WTC11 (cell line): ENCODE measurements around the gene GPRASP2. TPM values are rescaled to one million over a fixed set of nuclear protein-coding genes. Genes with fewer than 3 reads are reported as not detected.
"Not testable (repeated sequence)": the region's sequence is repeated elsewhere in the genome, so short reads cannot be mapped to it uniquely, and the experiment has no call there.

Source experiments
- ATAC-seq: fragments of 200-7000 bp; cut with Tn5 transposase; 2 replicates; pipeline ENCODE4 v1.10.0; 2021; ENCODE audit warnings: mild to moderate bottlenecking, moderate library complexity
- Bru-seq: library from RNA; stranded (reverse); fragments of 400-500 nt; gene quantifications from one replicate; lab custom pipeline; 2021; lab: Mats Ljungman, UMichigan
- CTCF ChIA-PET: fragments of 300-600 bp; sonication (Branson Sonifier 250); formaldehyde crosslinking; loops from one replicate; lab custom pipeline; 2021; ENCODE audit warnings: antibody characterized with exemption; lab: Charles Lee
- POLR2A ChIA-PET: fragments of 350-600 bp; sonication (Branson Sonifier 250); formaldehyde crosslinking; loops from one replicate; lab custom pipeline; 2021; ENCODE audit warnings: antibody characterized with exemption; lab: Charles Lee
- DNase-seq: peaks from one replicate; pipeline ENCODE4 v3.0.0; 2021; ENCODE audit warnings: low spot score
- H3K27ac Mint-ChIP-seq: 2 replicates; pipeline ENCODE4 v1.8.0; 2021; ENCODE audit warnings: mixed read lengths
- H3K27me3 Mint-ChIP-seq: 2 replicates; pipeline ENCODE4 v1.8.0; 2021; ENCODE audit warnings: low read depth, mild to moderate bottlenecking, moderate library complexity, mixed read lengths
- H3K36me3 Mint-ChIP-seq: 2 replicates; pipeline ENCODE4 v1.8.0; 2021; ENCODE audit warnings: mixed read lengths
- H3K4me1 Mint-ChIP-seq: 2 replicates; pipeline ENCODE4 v1.8.0; 2022; ENCODE audit warnings: mixed read lengths
- H3K4me3 Mint-ChIP-seq: 2 replicates; pipeline ENCODE4 v1.8.0; 2021; ENCODE audit warnings: mild to moderate bottlenecking, moderate library complexity, mixed read lengths
- H3K9me3 Mint-ChIP-seq: 2 replicates; pipeline ENCODE4 v1.8.0; 2021; ENCODE audit warnings: mixed read lengths
- ATF1 ChIP-seq: sonication (generic); formaldehyde crosslinking; IDR thresholded peaks from 2 replicates; pipeline ENCODE4 v1.8.1; 2023; ENCODE audit warnings: mild to moderate bottlenecking, moderate library complexity, missing genetic modification reagents
- CBFB ChIP-seq: sonication (generic); formaldehyde crosslinking; IDR thresholded peaks from 2 replicates; pipeline ENCODE4 v1.8.1; 2022; ENCODE audit warnings: mild to moderate bottlenecking, low read depth, missing genetic modification reagents
- GRHL2 ChIP-seq: fragments of 250-450 bp; sonication (Bioruptor Pico); IDR thresholded peaks from 2 replicates; pipeline ENCODE4 v1.8.0; 2022; ENCODE audit warnings: mild to moderate bottlenecking, moderate library complexity; ENCODE audit not compliant: insufficient replicate concordance, severe bottlenecking
- NR1H2 ChIP-seq: sonication (generic); formaldehyde crosslinking; IDR thresholded peaks from 2 replicates; pipeline ENCODE4 v1.9.0; 2021; ENCODE audit warnings: mild to moderate bottlenecking, moderate library complexity, missing genetic modification reagents
- NR2C2 ChIP-seq: sonication (generic); formaldehyde crosslinking; IDR thresholded peaks from 2 replicates; pipeline ENCODE4 v1.8.0; 2022; ENCODE audit warnings: mild to moderate bottlenecking, missing genetic modification reagents
- RORB ChIP-seq: fragments of 250-450 bp; sonication (Bioruptor Pico); IDR thresholded peaks from 2 replicates; pipeline ENCODE4 v1.9.0; 2021; ENCODE audit warnings: mild to moderate bottlenecking
- SOX15 ChIP-seq: fragments of 250-450 bp; sonication (Bioruptor Pico); IDR thresholded peaks from 2 replicates; pipeline ENCODE4 v1.9.0; 2021; ENCODE audit warnings: mild to moderate bottlenecking
- ZNF219 ChIP-seq: sonication (generic); formaldehyde crosslinking; IDR thresholded peaks from 2 replicates; pipeline ENCODE4 v1.8.0; 2023; ENCODE audit warnings: missing genetic modification reagents, mild to moderate bottlenecking, borderline replicate concordance
- ZNF317 ChIP-seq: sonication (generic); formaldehyde crosslinking; IDR thresholded peaks from 2 replicates; pipeline ENCODE4 v1.8.1; 2023; ENCODE audit warnings: low read depth, mild to moderate bottlenecking, moderate library complexity, missing genetic modification reagents, borderline replicate concordance
- long read RNA-seq, 3 experiments: library from RNA in 1 of 3; library from capped mRNA in 1 of 3; library from polyadenylated mRNA in 1 of 3; unstranded in 2 of 3; stranded (forward) in 1 of 3; transcript quantifications; one replicate each; pipeline ENCODE4 v2.0.0, GENCODE V29; 2021
- total RNA-seq: library from RNA; stranded (reverse); gene quantifications from 3 replicates; pipeline ENCODE4 v1.2.3, GENCODE V29; 2021
- TF ChIP-seq, protein P1 (sequence below): sonication (generic); formaldehyde crosslinking; IDR thresholded peaks from 2 replicates; pipeline ENCODE4 v1.8.0; 2022; ENCODE audit warnings: mild to moderate bottlenecking, missing genetic modification reagents
- TF ChIP-seq, protein P2 (sequence below): sonication (generic); formaldehyde crosslinking; IDR thresholded peaks from 2 replicates; pipeline ENCODE4 v1.8.1; 2023; ENCODE audit warnings: mild to moderate bottlenecking, moderate library complexity, missing genetic modification reagents
- TF ChIP-seq, protein P3 (sequence below): sonication (generic); formaldehyde crosslinking; IDR thresholded peaks from 2 replicates; pipeline ENCODE4 v1.8.0; 2022; ENCODE audit warnings: mild to moderate bottlenecking, missing genetic modification reagents
- TF ChIP-seq, protein P4 (sequence below): sonication (generic); formaldehyde crosslinking; IDR thresholded peaks from 2 replicates; pipeline ENCODE4 v1.8.1; 2022; ENCODE audit warnings: missing genetic modification reagents, borderline replicate concordance
- TF ChIP-seq, protein P5 (sequence below): fragments of 250-450 bp; sonication (Bioruptor Pico); IDR thresholded peaks from 2 replicates; pipeline ENCODE4 v1.9.0; 2021; ENCODE audit warnings: mild to moderate bottlenecking, borderline replicate concordance
- TF ChIP-seq, protein P6 (sequence below): sonication (generic); formaldehyde crosslinking; IDR thresholded peaks from 2 replicates; pipeline ENCODE4 v1.8.0; 2022; ENCODE audit warnings: mild to moderate bottlenecking, missing genetic modification reagents

GPRASP2 gene
- total RNA-seq (18.5 to 20.0 TPM (median 18.9 TPM) in 3 replicates), Bru-seq, nascent RNA (percentile 66 among the genes with signal in this experiment)
- long read RNA-seq, experiment 1, transcript GPRASP2-202 (5 exons, 581 nt), result major isoform, 40 of 63 reads
- long read RNA-seq, experiment 1, partial matches to known transcripts, result 3 of 63 reads
- long read RNA-seq, experiment 1, other reads (novel, unspliced or antisense), result 14 of 63 reads
- long read RNA-seq, experiment 2, partial matches to known transcripts, result 2 of 15 reads
- long read RNA-seq, experiment 2, other reads (novel, unspliced or antisense), result 13 of 15 reads
- long read RNA-seq, experiment 3, transcript GPRASP2-202 (5 exons, 581 nt), result major isoform, 6 of 12 reads
- long read RNA-seq, experiment 3, partial matches to known transcripts, result 0 of 12 reads
- long read RNA-seq, experiment 3, other reads (novel, unspliced or antisense), result 6 of 12 reads

DNA sequence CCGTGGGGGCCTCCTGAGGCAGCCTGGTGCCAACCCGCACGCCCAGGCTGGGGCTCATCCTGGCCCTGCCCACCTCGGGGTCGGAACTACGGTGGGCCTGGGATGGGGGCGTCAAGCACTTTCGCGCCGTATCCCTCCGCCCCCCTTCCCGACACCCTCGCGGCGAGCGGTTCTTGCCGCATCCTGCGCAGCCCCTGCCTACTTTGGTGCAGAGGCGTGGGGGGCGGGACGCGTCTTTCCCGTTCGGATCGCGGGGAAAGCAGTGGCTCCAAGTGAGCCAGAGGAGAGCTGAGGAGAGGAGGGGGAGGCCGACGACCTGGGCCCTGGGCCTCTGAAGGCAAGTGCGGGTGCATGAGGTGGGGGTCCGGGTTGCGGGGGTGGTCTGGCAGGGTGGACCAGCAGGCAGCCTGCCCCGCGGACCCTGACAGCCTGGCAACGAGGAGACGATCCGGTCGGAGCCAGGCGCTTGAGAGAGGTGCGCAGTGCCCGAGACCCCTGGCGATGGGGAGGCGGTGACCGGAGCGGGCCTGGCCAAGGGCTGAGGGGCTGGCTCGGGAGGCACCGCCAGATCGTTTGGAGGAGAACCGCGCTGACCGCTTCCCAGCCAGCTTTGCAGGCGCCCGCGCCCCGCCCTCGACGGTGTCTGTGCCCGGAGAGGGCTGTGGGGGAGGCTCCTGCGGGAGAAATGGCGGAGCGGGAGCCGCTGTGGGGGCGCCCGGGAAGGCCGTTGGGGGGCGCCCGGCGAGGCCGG lies at the start of gene GPRASP2:
TSS of gene GPRASP2 (plus strand) at position 233 of the 751 bp plus-strand sequence. CDS start 2,422 bp downstream, outside the sequence.
- POLR2A ChIA-PET, result no interaction called here
- DNase-seq, result peak; percentile 53
- CTCF ChIA-PET, result no interaction called here
- Mint-ChIP-seq H3K4me1 (peaks cover 8% of the 10 kb centered on the region), H3K9me3 (no peaks in the 10 kb centered on the region), H3K27me3 (peaks cover 26% of the 10 kb centered on the region), H3K4me3 (peak within 1 kb of the TSS; percentile 87), H3K36me3 (0 out of 2 replicates have a peak, but pooled peaks cover 5% of the 10 kb centered on the region), H3K27ac (no peak within 1 kb of the TSS)
- no peak for TF ChIP-seq NR2C2
- TF ChIP-seq NR1H2 (CRISPR knock-in tag), result no peak
- no peak for TF ChIP-seq ZNF317
- no peak for TF ChIP-seq SOX15 (CRISPR knock-in tag)
- TF ChIP-seq, protein P1, sequence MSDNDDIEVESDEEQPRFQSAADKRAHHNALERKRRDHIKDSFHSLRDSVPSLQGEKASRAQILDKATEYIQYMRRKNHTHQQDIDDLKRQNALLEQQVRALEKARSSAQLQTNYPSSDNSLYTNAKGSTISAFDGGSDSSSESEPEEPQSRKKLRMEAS, result peak; percentile 36; the same call in 1 of the 2 replicates
- TF ChIP-seq, protein P2, sequence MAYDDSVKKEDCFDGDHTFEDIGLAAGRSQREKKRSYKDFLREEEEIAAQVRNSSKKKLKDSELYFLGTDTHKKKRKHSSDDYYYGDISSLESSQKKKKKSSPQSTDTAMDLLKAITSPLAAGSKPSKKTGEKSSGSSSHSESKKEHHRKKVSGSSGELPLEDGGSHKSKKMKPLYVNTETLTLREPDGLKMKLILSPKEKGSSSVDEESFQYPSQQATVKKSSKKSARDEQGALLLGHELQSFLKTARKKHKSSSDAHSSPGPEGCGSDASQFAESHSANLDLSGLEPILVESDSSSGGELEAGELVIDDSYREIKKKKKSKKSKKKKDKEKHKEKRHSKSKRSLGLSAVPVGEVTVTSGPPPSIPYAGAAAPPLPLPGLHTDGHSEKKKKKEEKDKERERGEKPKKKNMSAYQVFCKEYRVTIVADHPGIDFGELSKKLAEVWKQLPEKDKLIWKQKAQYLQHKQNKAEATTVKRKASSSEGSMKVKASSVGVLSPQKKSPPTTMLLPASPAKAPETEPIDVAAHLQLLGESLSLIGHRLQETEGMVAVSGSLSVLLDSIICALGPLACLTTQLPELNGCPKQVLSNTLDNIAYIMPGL (CRISPR knock-in tag), result peak; percentile 82; the same call in 1 of the 2 replicates
- TF ChIP-seq, protein P3, sequence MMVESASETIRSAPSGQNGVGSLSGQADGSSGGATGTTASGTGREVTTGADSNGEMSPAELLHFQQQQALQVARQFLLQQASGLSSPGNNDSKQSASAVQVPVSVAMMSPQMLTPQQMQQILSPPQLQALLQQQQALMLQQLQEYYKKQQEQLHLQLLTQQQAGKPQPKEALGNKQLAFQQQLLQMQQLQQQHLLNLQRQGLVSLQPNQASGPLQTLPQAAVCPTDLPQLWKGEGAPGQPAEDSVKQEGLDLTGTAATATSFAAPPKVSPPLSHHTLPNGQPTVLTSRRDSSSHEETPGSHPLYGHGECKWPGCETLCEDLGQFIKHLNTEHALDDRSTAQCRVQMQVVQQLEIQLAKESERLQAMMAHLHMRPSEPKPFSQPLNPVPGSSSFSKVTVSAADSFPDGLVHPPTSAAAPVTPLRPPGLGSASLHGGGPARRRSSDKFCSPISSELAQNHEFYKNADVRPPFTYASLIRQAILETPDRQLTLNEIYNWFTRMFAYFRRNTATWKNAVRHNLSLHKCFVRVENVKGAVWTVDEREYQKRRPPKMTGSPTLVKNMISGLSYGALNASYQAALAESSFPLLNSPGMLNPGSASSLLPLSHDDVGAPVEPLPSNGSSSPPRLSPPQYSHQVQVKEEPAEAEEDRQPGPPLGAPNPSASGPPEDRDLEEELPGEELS, result peak; percentile 36; the same call in 1 of the 2 replicates
- peak; percentile 70 for ATAC-seq

DNA sequence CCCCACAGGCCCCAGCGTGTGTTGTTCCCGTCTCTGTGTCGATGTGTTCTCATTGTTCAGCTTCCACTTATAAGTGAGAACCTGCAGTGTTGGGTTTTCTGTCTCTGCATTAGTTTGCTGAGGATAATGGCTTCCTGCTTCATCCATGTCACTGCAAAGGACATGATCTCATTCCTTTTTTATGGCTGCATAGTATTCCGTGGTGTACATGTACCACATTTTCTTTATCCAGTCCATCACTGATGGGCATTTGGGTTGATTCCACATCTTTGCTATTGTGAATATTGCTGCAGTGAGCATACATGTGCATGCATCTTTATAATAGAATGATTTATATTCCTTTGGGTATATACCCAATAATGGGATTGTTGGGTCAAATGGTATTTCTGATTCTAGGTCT lies 48.4 kb upstream of the GPRASP2 start:
- POLR2A ChIA-PET, CTCF ChIA-PET, H3K9me3 Mint-ChIP-seq, H3K4me1 Mint-ChIP-seq, H3K36me3 Mint-ChIP-seq, H3K4me3 Mint-ChIP-seq, H3K27ac Mint-ChIP-seq, H3K27me3 Mint-ChIP-seq, DNase-seq, ATAC-seq: not testable (repeated sequence)

DNA sequence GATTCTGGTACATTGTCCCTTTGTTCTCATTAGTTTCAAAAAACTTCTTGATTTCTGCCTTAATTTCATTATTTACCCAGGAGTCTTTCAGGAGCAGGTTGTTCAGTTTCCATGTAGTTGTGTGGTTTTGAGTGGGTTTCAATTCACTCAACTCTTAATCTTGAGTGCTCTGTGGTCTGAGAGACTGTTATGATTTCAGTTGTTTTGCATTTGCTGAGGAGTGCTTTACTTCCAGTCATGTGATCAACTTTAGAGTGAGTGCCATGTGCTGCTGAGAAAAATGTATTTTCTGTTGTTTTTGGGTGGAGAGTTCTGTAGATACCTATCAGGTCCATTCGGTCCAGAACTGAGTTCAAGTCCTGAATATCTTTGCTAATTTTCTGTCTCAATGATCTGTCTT lies 45.2 kb upstream of the GPRASP2 start:
- ATAC-seq, H3K27ac Mint-ChIP-seq, H3K27me3 Mint-ChIP-seq, H3K9me3 Mint-ChIP-seq, H3K36me3 Mint-ChIP-seq, DNase-seq, CTCF ChIA-PET, H3K4me3 Mint-ChIP-seq, POLR2A ChIA-PET, H3K4me1 Mint-ChIP-seq: not testable (repeated sequence)

DNA sequence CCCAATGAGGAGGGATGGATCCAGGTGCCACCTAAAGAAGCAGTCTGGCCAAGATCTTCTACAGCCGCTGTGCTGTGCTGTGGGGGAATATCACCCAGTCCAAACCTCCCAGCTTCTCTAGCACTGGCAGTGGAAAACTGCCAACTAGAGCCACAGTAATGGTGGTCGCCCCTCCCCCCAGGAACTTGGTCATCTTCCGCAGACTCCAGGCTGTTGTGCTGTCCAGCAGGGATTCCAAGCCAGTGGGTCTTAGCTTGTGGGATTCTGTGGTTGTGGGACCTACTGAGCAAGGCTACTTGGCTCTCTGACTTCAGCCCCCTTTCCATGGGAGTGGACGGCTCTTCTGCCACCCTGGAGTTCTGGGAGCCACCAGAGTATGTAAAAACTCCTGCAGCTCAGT lies 42.7 kb upstream of the GPRASP2 start:
- ChIA-PET POLR2A (no interaction called here), CTCF (no interaction called here)
- Mint-ChIP-seq H3K4me3 (no peak overlapping the region), H3K27ac (no peak overlapping the region), H3K9me3 (peaks cover 8% of the 10 kb centered on the region), H3K27me3 (no peaks in the 10 kb centered on the region), H3K4me1 (no peaks in the 10 kb centered on the region), H3K36me3 (peaks cover 3% of the 10 kb centered on the region; the same call in 1 of the 2 replicates)
- DNase-seq, result no peak
- no peak for TF ChIP-seq ATF1 (CRISPR knock-in tag)
- TF ChIP-seq RORB (CRISPR knock-in tag), result no peak
- TF ChIP-seq, protein P4, sequence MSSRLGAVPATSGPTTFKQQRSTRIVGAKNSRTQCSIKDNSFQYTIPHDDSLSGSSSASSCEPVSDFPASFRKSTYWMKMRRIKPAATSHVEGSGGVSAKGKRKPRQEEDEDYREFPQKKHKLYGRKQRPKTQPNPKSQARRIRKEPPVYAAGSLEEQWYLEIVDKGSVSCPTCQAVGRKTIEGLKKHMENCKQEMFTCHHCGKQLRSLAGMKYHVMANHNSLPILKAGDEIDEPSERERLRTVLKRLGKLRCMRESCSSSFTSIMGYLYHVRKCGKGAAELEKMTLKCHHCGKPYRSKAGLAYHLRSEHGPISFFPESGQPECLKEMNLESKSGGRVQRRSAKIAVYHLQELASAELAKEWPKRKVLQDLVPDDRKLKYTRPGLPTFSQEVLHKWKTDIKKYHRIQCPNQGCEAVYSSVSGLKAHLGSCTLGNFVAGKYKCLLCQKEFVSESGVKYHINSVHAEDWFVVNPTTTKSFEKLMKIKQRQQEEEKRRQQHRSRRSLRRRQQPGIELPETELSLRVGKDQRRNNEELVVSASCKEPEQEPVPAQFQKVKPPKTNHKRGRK, result no peak
- TF ChIP-seq GRHL2 (CRISPR knock-in tag), result no peak
- TF ChIP-seq ZNF219, result no peak
- TF ChIP-seq, protein P5, sequence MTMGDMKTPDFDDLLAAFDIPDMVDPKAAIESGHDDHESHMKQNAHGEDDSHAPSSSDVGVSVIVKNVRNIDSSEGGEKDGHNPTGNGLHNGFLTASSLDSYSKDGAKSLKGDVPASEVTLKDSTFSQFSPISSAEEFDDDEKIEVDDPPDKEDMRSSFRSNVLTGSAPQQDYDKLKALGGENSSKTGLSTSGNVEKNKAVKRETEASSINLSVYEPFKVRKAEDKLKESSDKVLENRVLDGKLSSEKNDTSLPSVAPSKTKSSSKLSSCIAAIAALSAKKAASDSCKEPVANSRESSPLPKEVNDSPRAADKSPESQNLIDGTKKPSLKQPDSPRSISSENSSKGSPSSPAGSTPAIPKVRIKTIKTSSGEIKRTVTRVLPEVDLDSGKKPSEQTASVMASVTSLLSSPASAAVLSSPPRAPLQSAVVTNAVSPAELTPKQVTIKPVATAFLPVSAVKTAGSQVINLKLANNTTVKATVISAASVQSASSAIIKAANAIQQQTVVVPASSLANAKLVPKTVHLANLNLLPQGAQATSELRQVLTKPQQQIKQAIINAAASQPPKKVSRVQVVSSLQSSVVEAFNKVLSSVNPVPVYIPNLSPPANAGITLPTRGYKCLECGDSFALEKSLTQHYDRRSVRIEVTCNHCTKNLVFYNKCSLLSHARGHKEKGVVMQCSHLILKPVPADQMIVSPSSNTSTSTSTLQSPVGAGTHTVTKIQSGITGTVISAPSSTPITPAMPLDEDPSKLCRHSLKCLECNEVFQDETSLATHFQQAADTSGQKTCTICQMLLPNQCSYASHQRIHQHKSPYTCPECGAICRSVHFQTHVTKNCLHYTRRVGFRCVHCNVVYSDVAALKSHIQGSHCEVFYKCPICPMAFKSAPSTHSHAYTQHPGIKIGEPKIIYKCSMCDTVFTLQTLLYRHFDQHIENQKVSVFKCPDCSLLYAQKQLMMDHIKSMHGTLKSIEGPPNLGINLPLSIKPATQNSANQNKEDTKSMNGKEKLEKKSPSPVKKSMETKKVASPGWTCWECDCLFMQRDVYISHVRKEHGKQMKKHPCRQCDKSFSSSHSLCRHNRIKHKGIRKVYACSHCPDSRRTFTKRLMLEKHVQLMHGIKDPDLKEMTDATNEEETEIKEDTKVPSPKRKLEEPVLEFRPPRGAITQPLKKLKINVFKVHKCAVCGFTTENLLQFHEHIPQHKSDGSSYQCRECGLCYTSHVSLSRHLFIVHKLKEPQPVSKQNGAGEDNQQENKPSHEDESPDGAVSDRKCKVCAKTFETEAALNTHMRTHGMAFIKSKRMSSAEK (CRISPR knock-in tag), result no peak
- TF ChIP-seq CBFB (CRISPR knock-in tag), result no peak
- TF ChIP-seq, protein P6, sequence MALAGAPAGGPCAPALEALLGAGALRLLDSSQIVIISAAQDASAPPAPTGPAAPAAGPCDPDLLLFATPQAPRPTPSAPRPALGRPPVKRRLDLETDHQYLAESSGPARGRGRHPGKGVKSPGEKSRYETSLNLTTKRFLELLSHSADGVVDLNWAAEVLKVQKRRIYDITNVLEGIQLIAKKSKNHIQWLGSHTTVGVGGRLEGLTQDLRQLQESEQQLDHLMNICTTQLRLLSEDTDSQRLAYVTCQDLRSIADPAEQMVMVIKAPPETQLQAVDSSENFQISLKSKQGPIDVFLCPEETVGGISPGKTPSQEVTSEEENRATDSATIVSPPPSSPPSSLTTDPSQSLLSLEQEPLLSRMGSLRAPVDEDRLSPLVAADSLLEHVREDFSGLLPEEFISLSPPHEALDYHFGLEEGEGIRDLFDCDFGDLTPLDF (CRISPR knock-in tag), result no peak
- ATAC-seq, result no peak
